NCI-H460 (cell line): ENCODE results near the gene PRDX1. TPM values are rescaled to one million over a fixed set of nuclear protein-coding genes. Genes with fewer than 3 reads are reported as not detected.
"Not testable (repeated sequence)": the region's sequence is repeated elsewhere in the genome, so short reads cannot be mapped to it uniquely, and the experiment has no call there.

ENCODE experiments used
- DNase-seq: peaks from one replicate; pipeline ENCODE4 v3.0.0-alpha.2; 2016; ENCODE audit warnings: low read depth; ENCODE audit errors: extremely low read depth
- total RNA-seq: library from RNA; depleted of rRNA; stranded (reverse); fragments of >200 nt; shearing (Covaris generic); gene quantifications from 2 replicates; pipeline ENCODE4 v1.2.3, GENCODE V29; 2014; rRNA removed

PRDX1 gene
- total RNA-seq, 1 experiment from 2014 or later, result 1,917 TPM

GRCh38 chr1:45470306-45470798 is 51.3 kb downstream of the PRDX1 start:
- DNase-seq, result no peak

GRCh38 chr1:45467353-45467752 is 54.3 kb downstream of the PRDX1 start:
- DNase-seq, result not testable (repeated sequence)

GRCh38 chr1:45465277-45465676 is 56.4 kb downstream of the PRDX1 start:
- no peak for DNase-seq

Other genes with a start within 250 kb of the PRDX1 start
- gene HPDL, start 195.0 kb downstream of the PRDX1 start, total RNA-seq, result 2.9 TPM in 2 replicates
- gene TOE1, start 181.7 kb downstream of the PRDX1 start, total RNA-seq, result 7.6 and 7.7 TPM in 2 replicates
- gene MUTYH, start 181.4 kb downstream of the PRDX1 start, total RNA-seq, result 10.1 and 10.9 TPM in 2 replicates
- 0.27 and 0.52 TPM in 2 replicates for gene TESK2, start 30.7 kb downstream of the PRDX1 start, total RNA-seq
- 2.9 and 3.5 TPM in 2 replicates for gene CCDC163, start 21.8 kb downstream of the PRDX1 start, total RNA-seq
- 1.1 and 1.6 TPM in 2 replicates for gene MMACHC, start 21.6 kb downstream of the PRDX1 start, total RNA-seq
- gene AKR1A1, start 28.9 kb upstream of the PRDX1 start, total RNA-seq, result 85.0 and 95.1 TPM in 2 replicates
- 49.8 and 67.3 TPM in 2 replicates for gene NASP, start 62.2 kb upstream of the PRDX1 start, total RNA-seq
- 1.0 and 1.2 TPM in 2 replicates for gene CCDC17, start 102.2 kb upstream of the PRDX1 start, total RNA-seq
- gene GPBP1L1, start 164.6 kb upstream of the PRDX1 start, total RNA-seq, result 71.3 and 76.7 TPM in 2 replicates
- gene TMEM69, start 166.3 kb upstream of the PRDX1 start, total RNA-seq, result 50.6 and 59.2 TPM in 2 replicates
- gene IPP, start 228.8 kb upstream of the PRDX1 start, total RNA-seq, result 4.4 and 5.9 TPM in 2 replicates